Measurements from ENCODE around the gene NDE1. TPM values are rescaled to one million over a fixed set of nuclear protein-coding genes. Genes with fewer than 3 reads are reported as not detected.
"Not testable (repeated sequence)": the region's sequence is repeated elsewhere in the genome, so short reads cannot be mapped to it uniquely, and the experiment has no call there.

The NDE1 gene
- total RNA-seq, 2 donors from 2014 or later = 122 to 123 TPM

GRCh38 chr16:15672127-15672513, 22.1 kb downstream of the NDE1 start:
- not testable (repeated sequence) for H3K27me3 Mint-ChIP-seq; H3K36me3 Mint-ChIP-seq (ENCODE audit: low read depth); H3K9me3 ChIP-seq (ENCODE audit: control insufficient read depth, low read length, poor library complexity, severe bottlenecking); DNase-seq
- H3K4me1 Mint-ChIP-seq = peaks cover 39% of the 10 kb centered on the region
- peak overlapping the region; percentile 83 for H3K4me3 Mint-ChIP-seq
- peak overlapping the region; percentile 98 for H3K27ac Mint-ChIP-seq
- peak; percentile 3 for ATAC-seq

- Mint-ChIP-seq H3K36me3 (ENCODE audit: low read depth) (peaks cover 5% of the 10 kb centered on the region), H3K4me1 (peaks cover 39% of the 10 kb centered on the region), H3K4me3 (peak overlapping the region; percentile 83), H3K27me3 (no peaks in the 10 kb centered on the region), H3K27ac (peak overlapping the region; percentile 98)
- ATAC-seq (peak; percentile 94), DNase-seq (peak; percentile 32 to 69 (median 65))
- no peaks in the 10 kb centered on the region for H3K9me3 ChIP-seq (ENCODE audit: control insufficient read depth, low read length, poor library complexity, severe bottlenecking)
Observed at GRCh38 chr16:15672514-15673167, 22.6 kb downstream of the NDE1 start.

DNA sequence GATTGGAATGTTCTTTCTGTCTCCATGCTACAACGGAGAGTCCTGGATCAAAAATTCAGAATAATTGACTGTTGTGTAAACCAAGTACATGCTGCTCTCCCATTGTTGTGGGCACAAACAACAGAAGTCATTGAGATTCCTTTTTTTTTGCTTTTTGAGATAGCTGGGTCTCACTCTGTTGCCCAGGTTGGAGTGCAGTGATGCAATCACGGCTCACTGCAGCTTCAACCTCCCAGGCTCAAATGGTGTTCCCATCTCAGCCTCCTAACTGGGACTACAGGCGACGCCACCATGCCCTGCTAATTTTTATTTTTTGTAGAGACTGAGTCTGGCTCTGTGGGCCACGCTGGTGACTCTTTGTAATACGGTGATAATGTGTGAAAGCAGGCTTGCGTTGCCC, 24.5 kb downstream of the NDE1 start:
- H3K27me3 Mint-ChIP-seq = no peaks in the 10 kb centered on the region
- ATAC-seq (no peak), DNase-seq (no peak)
- peak overlapping the region; percentile 41 for H3K4me3 Mint-ChIP-seq
- H3K4me1 Mint-ChIP-seq = peaks cover 42% of the 10 kb centered on the region
- H3K27ac Mint-ChIP-seq = peak overlapping the region; percentile 98
- H3K36me3 Mint-ChIP-seq (ENCODE audit: low read depth) = peaks cover 13% of the 10 kb centered on the region
- H3K9me3 ChIP-seq (ENCODE audit: control insufficient read depth, low read length, poor library complexity, severe bottlenecking) = no peaks in the 10 kb centered on the region

DNA sequence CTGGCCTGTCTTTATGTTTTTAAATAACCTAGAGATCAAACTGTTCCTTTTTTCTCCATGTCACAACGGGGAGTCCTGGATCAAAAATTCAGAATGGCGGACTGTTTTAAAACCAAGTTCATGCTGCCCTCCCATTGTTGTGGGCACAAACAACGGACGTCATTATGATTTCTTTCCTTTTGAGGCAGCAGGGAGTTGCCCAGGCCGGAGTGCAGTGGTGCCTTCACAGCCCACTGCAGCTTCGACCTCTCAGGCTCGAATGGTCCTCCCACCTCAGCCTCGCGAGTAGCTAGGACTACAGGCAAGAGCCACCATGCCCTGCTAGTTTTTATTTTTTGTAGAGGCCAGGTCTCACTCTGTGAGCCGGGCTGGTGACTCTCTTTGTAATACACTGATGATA, 26.5 kb downstream of the NDE1 start:
- peak overlapping the region; percentile 98 for H3K27ac Mint-ChIP-seq
- no peaks in the 10 kb centered on the region for H3K27me3 Mint-ChIP-seq
- ATAC-seq = no peak
- no peak for DNase-seq
- H3K9me3 ChIP-seq (ENCODE audit: control insufficient read depth, low read length, poor library complexity, severe bottlenecking) = no peaks in the 10 kb centered on the region
- peaks cover 41% of the 10 kb centered on the region for H3K4me1 Mint-ChIP-seq
- H3K36me3 Mint-ChIP-seq (ENCODE audit: low read depth) = peaks cover 13% of the 10 kb centered on the region
- H3K4me3 Mint-ChIP-seq = no peak overlapping the region

DNA sequence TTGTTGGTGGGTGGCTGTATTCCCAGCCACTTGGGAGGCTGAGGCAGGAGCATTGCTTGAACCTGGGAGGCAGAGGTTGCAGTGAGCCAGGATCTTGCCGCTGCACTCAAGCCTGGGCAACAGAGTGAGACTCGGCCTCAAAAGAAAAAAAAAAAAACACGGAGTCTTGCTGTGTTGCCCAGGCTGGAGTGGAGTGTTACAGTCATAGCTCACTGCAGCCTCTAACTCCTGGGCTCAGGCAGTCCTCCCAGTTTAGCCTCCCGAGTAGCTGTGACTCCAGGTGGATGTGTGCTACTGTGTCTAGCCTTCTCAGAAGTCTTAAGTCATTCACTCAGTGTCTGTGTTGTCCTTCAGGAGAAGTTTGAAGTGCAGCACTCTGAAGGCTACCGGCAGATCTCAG, 27.4 kb downstream of the NDE1 start:
- Mint-ChIP-seq H3K4me3 (no peak overlapping the region), H3K36me3 (ENCODE audit: low read depth) (peaks cover 13% of the 10 kb centered on the region), H3K4me1 (peaks cover 35% of the 10 kb centered on the region), H3K27ac (peak overlapping the region; percentile 98), H3K27me3 (no peaks in the 10 kb centered on the region)
- DNase-seq = no peak
- ATAC-seq = no peak
- no peaks in the 10 kb centered on the region for H3K9me3 ChIP-seq (ENCODE audit: control insufficient read depth, low read length, poor library complexity, severe bottlenecking)

GRCh38 chr16:15682105-15682570, 32.1 kb downstream of the NDE1 start:
- Mint-ChIP-seq H3K4me1 (peaks cover 10% of the 10 kb centered on the region), H3K36me3 (ENCODE audit: low read depth) (peaks cover 11% of the 10 kb centered on the region), H3K27me3 (no peaks in the 10 kb centered on the region), H3K27ac (peak overlapping the region; percentile 75), H3K4me3 (no peak overlapping the region)
- no peak for DNase-seq
- H3K9me3 ChIP-seq (ENCODE audit: control insufficient read depth, low read length, poor library complexity, severe bottlenecking) = no peaks in the 10 kb centered on the region
- ATAC-seq = peak; percentile 85

DNA sequence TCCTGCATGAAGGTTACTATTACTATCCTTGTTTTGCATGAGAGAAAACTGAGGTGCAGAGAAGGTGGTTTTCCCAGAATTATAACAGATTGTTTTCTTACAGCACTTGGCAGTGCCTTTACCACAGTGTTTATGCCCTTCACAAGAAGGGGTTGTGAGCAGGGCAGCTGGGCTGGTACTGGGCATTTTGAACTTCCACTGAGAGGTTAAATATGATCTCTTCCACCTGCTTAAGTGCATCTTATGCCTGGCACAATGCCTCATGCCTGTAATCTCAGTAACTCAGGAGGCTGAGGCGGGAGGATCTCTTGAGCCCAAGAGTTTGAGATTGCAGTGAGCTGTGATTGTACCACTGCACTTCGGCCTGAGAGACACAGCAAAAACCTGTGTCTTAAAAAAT, 36.2 kb downstream of the NDE1 start:
- no peaks in the 10 kb centered on the region for H3K27me3 Mint-ChIP-seq
- H3K36me3 Mint-ChIP-seq (ENCODE audit: low read depth) = peaks cover 2% of the 10 kb centered on the region
- no peak for ATAC-seq

DNA sequence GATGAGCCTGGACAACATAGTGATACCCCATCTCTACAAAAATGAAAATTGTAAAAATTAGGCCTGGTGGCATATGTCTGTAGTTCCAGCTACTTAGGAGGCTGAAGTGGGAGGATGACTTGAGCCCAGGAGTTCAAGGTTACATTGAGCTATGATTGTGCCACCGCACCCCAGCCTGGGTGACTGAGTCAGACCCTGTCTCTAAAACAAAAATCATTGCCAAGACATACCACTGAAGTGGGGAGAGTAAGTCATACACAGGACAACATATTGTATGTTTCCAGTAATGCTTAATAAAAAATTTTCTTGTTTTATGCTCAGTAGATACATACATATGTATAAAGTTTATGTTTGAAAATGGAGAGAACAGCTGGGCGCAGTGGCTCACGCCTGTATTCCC, 39.2 kb downstream of the NDE1 start:
- no peak overlapping the region for H3K27ac Mint-ChIP-seq
- no peaks in the 10 kb centered on the region for H3K9me3 ChIP-seq (ENCODE audit: control insufficient read depth, low read length, poor library complexity, severe bottlenecking)
- ATAC-seq = no peak
- H3K27me3 Mint-ChIP-seq = no peaks in the 10 kb centered on the region
- H3K36me3 Mint-ChIP-seq (ENCODE audit: low read depth) = peaks cover 4% of the 10 kb centered on the region
- no peak overlapping the region for H3K4me3 Mint-ChIP-seq
- peaks cover 4% of the 10 kb centered on the region for H3K4me1 Mint-ChIP-seq
- no peak for DNase-seq

More for the DNA sequence above, 36.2 kb downstream of the NDE1 start:
- no peak for DNase-seq
- H3K27ac Mint-ChIP-seq = peak overlapping the region; percentile 24
- H3K9me3 ChIP-seq (ENCODE audit: control insufficient read depth, low read length, poor library complexity, severe bottlenecking) = no peaks in the 10 kb centered on the region
- H3K4me1 Mint-ChIP-seq = peaks cover 6% of the 10 kb centered on the region
- no peak overlapping the region for H3K4me3 Mint-ChIP-seq

GRCh38 chr16:15690296-15690695, 40.3 kb downstream of the NDE1 start:
- Mint-ChIP-seq H3K27ac (no peak overlapping the region), H3K4me3 (no peak overlapping the region), H3K4me1 (peaks cover 4% of the 10 kb centered on the region), H3K27me3 (no peaks in the 10 kb centered on the region), H3K36me3 (ENCODE audit: low read depth) (peaks cover 5% of the 10 kb centered on the region)
- ATAC-seq (no peak), DNase-seq (no peak)
- no peaks in the 10 kb centered on the region for H3K9me3 ChIP-seq (ENCODE audit: control insufficient read depth, low read length, poor library complexity, severe bottlenecking)

- H3K4me3 Mint-ChIP-seq = no peak overlapping the region
Observed at GRCh38 chr16:15691046-15691445, 41.0 kb downstream of the NDE1 start.

DNA sequence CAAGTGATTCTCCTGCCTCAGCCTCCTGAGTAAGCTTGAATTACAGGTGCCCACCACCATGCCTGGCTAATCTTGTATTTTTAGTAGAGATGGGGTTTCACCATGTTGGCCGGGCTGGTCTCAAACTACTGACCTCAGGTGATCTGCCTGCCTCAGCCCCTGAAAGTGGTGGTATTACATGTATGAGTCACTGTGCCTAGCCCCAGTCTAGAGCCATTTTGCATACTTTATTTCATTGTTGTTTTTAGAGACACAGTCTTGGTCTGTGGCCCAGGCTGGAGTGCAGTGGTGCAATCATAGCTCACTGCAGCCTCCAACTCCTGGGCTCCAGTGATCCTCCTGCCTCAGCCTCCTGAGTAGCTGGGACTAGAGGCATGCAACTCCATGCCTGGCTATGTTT, 42.5 kb downstream of the NDE1 start:
- H3K27ac Mint-ChIP-seq; H3K27me3 Mint-ChIP-seq; ATAC-seq; H3K4me3 Mint-ChIP-seq; DNase-seq; H3K9me3 ChIP-seq (ENCODE audit: control insufficient read depth, low read length, poor library complexity, severe bottlenecking); H3K36me3 Mint-ChIP-seq (ENCODE audit: low read depth); H3K4me1 Mint-ChIP-seq: not testable (repeated sequence)

More at GRCh38 chr16:15691046-15691445, 41.0 kb downstream of the NDE1 start:
- DNase-seq (no peak), ATAC-seq (no peak)
- Mint-ChIP-seq H3K36me3 (ENCODE audit: low read depth) (peaks cover 3% of the 10 kb centered on the region), H3K4me1 (peaks cover 2% of the 10 kb centered on the region), H3K27me3 (no peaks in the 10 kb centered on the region), H3K27ac (peak overlapping the region; percentile 69)
- H3K9me3 ChIP-seq (ENCODE audit: control insufficient read depth, low read length, poor library complexity, severe bottlenecking) = no peaks in the 10 kb centered on the region

GRCh38 chr16:15694499-15694898, 44.5 kb downstream of the NDE1 start:
- DNase-seq (no peak), ATAC-seq (no peak)
- no peaks in the 10 kb centered on the region for H3K9me3 ChIP-seq (ENCODE audit: control insufficient read depth, low read length, poor library complexity, severe bottlenecking)
- Mint-ChIP-seq H3K27ac (peak overlapping the region; percentile 85), H3K36me3 (ENCODE audit: low read depth) (peaks cover 3% of the 10 kb centered on the region), H3K27me3 (no peaks in the 10 kb centered on the region), H3K4me3 (no peak overlapping the region), H3K4me1 (peaks cover under 1% of the 10 kb centered on the region)

GRCh38 chr16:15699819-15700218, 49.8 kb downstream of the NDE1 start:
- Mint-ChIP-seq H3K4me1 (peaks cover 10% of the 10 kb centered on the region), H3K4me3 (no peak overlapping the region), H3K27me3 (no peaks in the 10 kb centered on the region), H3K27ac (no peak overlapping the region), H3K36me3 (ENCODE audit: low read depth) (no peaks in the 10 kb centered on the region)
- DNase-seq = no peak
- H3K9me3 ChIP-seq (ENCODE audit: control insufficient read depth, low read length, poor library complexity, severe bottlenecking) = no peaks in the 10 kb centered on the region
- ATAC-seq = no peak

DNA sequence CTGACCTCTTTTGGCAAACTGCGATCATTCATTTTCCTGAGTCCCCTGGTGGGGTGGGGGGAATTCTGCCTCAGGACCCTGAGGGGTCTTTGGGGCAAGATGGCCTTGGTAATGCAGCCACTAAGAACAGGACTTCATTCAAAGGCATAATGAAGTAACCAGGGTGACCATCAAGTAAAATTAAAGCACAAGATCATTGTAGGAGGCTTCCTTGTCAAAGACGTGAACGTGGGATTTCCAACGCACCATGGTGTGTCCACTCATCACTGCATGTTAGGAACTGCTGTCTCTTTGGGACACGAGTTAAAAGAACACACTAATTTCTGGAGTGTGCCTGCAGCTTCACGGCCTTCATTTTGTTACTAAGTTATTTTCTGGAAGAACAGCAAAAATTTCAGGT, 51.3 kb downstream of the NDE1 start:
- ATAC-seq (no peak), DNase-seq (no peak)
- no peaks in the 10 kb centered on the region for H3K9me3 ChIP-seq (ENCODE audit: control insufficient read depth, low read length, poor library complexity, severe bottlenecking)
- Mint-ChIP-seq H3K36me3 (ENCODE audit: low read depth) (no peaks in the 10 kb centered on the region), H3K27ac (no peak overlapping the region), H3K27me3 (no peaks in the 10 kb centered on the region), H3K4me3 (no peak overlapping the region), H3K4me1 (peaks cover 13% of the 10 kb centered on the region)

All from T-helper 17 cell (primary cell).